CD4-positive, alpha-beta T cell treated with Interleukin-17A for 1 hour (primary cell): ENCODE measurements around the gene SNTG2.

Experiments
- DNase-seq: peaks from one replicate; pipeline ENCODE4 v3.0.0-alpha.2; 2020

The SNTG2 gene

DNA sequence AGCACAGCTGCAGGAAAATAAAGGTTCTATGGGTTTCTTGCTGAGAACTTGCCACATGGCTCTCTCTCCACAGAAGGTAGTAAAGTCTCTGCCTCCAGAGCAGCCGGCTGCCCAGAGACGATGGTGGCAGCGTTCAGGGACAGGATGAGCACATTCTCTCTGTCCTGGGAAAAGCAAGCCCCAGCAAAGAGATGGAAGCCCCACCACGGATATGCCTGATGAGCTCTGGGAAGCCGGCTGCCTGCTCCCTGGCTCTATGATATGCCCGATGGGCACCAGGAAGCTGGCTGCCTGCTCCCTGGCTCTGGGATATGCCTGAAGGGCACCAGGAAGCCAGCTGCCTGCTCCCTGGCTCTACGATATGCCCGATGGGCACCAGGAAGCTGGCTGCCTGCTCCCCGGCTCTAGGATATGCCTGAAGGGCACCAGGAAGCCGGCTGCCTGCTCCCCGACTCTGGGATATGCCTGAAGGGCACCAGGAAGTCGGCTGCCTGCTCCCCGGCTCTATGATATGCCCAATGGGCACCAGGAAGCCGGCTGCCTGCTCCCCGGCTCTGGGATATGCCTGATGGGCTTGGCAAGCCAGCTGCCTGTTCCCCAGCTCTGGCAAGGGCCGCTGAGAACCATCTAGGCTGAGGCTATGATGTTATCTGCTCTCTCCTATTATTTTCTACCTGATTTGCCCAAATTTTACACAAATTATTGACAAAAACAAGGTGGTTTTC lies 21.5 kb upstream of the SNTG2 start:
- DNase-seq = no peak

DNA sequence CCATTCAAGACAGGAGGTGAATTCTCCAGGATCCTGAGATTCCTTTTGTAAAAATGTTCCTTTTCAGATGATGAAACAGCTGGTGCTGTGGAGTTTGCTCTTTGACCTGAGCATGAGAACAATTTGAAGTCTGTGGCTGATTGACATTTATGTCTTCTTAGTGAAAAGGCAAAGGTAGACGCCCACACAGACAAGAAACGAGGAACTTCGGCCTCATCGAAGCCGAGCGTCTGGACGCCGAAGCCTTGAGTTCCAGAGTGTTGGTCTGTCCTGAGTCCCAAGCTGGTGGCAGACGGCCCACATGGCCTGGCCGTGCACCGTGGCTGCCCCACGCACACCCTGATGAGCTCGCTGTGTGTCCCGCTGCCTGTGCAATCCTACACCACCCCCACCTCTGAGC lies 20.7 kb upstream of the SNTG2 start:
- no peak for DNase-seq

DNA sequence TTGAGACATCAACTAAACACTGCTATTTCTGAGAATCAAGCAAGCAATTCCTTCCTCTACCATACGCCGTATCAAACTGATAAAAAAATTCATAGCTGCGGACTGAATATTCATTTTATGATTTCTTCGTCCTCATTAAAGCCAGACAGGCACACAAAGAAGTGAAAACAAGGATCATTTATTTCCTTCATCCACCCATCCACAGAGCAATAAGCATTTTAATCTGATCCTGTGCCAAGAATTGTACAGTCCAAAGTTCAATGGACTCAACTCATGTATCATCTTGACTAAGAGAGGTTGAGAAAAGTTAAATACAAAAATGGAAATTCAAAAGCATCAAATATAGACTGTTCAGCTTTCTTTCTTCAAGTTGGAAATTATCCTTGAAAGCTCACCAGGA lies 19.7 kb upstream of the SNTG2 start:
- DNase-seq = no peak

DNA sequence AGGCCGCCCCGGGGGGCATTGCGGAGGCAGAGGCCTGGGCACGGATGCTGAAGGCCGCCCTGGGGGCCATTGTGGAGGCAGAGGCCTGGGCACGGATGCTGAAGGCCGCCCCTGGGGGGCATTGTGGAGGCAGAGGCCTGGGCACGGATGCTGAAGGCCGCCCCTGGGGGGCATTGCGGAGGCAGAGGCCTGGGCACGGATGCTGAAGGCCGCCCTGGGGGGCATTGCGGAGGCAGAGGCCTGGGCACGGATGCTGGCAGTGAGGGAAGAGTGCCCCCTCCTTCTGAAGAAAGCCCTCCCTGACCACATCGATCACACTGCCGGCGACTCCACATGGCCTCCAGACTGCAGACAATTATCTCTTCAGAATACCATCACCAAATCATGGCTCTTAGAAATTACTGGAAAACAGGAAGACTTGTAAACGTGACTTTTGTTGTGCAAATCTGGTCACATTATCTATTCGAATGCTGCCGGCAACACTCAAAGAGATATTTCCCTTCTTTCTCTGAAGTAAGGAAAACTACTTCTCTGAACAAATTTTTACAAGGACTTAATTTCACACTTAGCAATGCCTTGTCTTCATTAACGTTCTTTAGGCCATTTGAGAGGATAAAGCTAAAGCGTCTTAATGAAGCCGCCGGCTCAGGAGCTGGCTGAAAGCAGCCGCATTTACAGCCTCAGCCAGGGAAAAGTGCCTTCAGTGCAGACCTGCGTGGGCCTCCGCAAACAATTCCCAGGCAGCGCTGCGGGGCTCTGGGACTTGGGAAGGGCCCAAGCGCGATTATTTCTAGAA lies 18.1 kb upstream of the SNTG2 start:
- no peak for DNase-seq

DNA sequence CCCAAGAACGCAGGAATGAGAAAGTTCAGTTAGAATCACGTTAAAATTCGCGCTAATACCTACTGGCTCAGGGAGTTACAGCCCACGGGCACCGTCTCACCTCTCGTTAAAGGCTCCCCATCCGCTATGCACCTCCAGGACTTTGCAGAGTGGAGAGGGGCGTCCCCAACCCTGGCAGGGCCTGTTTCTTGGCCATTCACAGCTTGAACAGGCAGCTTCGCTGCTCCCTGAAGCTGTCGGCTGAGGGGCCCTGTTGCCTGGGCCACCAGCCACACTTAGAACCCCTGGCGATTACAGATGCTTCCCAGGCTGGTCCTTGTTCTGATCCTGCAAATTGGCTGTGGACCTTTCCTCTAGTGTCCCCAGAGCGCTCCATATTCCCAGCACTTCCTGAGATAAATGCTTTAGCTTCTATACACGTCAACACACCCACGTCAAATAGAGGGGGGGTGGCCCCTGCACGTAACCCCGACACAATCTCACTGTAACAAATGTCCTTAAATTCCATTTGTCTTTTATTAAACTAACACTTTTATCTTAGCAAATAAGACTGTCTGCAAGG lies 16.8 kb upstream of the SNTG2 start:
- no peak for DNase-seq

DNA sequence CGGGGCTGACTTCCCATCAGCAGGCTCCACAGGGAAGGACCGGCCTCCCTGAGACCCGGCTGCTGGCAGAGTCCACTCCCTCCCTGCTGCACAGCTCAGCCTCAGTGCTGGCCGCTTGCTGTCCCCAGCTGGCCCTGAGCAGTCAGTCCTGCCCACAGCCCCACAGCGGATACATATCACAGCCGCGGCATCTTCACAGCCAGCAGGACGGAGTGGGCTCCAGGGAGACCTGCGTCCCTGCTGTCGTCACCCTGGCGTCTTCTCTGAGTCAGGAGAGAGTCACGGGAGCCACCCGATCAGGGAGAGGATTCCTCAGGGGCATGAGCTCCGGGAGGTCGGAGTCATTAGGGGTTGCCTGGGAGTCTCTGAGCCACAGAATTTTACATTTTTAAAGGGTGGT lies 13.1 kb upstream of the SNTG2 start:
- DNase-seq = no peak

DNA sequence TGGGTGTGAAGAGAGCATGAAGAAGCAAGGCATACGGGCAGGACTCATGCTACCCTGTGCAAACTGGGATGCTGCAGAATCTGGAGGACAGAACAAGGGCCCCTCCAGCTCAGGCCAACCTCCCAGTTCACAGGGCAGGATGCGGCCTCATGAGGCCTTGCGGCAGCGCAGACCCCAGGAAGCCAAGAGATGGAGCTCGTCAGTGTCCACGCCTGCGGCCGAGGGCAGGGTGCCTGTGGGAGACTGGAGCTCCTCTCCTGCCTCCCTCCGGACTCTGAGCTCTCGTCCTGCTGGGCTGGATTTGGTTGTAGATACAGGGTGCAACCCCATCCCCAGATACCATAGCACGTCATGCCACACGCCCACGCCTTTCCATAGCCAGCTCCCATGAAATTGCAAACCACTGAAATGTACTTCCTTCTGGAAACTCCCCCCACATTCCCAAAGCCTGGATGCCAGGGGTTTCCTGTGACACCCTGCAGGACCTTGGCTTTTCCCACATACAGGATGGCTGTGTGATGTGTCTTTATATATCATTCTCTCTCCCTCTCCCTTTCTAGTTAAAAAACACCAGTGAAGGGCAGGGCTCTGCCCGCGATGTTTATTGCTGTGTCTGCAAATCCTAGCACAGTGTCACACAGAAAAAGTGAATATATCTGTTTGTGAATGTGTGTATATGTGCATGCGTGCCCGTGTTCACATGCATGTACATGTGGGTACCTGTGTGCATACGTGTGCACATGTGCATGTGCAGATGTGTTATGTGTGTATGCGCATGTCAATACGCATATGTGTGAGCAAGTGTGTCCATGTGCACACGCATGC lies 12.3 kb upstream of the SNTG2 start:
- DNase-seq = no peak

DNA sequence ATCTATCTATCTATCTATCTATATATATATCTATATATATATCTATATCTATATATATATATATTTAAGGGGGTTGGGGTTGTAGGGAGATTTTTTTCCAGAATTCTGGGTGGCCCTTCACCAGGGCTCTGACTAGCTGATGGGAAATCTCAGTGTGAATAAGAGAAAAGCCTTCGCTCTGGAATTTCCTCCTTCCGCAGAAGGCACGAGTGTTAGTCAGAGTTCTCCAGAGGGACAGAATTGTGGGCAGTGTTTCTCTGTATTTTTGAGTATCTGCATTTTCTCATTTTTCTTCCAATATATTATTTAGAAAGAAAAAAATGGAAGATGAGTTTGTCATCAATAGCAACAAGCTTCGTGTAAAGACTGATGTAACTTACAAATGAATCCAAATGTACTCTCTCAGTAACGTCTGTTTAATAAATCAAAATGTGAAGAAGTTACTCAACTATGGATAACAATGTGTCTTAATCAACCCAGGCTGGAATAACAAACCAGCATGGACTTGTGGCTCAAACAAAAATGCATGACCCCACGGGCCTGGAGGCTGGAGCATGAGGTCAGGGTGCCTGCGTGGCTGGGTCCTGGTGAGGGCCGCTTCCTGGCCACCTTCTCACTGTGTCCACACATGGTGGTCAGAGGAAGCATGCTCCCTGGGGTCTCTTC lies 10.6 kb upstream of the SNTG2 start:
- no peak for DNase-seq

DNA sequence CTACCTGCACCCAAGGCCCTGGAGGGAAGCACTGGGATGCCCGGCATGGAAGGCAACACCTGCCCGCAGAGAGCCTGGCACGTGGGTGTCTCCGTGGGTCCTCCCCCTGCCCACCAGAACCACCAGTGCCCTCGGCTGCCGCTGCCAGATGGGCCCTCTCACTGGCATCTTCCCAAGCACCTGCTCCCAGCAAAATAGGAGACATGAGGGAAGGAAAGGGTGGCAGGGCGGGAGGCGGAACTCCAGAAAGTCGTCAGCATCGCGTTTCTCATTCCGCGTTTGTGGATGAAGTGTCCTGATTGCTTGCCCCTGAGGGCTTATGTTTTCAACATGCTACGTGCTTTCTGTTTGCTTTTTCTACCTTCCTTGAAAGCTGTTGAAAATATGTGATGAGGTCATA lies 8.8 kb upstream of the SNTG2 start:
- DNase-seq = no peak

DNA sequence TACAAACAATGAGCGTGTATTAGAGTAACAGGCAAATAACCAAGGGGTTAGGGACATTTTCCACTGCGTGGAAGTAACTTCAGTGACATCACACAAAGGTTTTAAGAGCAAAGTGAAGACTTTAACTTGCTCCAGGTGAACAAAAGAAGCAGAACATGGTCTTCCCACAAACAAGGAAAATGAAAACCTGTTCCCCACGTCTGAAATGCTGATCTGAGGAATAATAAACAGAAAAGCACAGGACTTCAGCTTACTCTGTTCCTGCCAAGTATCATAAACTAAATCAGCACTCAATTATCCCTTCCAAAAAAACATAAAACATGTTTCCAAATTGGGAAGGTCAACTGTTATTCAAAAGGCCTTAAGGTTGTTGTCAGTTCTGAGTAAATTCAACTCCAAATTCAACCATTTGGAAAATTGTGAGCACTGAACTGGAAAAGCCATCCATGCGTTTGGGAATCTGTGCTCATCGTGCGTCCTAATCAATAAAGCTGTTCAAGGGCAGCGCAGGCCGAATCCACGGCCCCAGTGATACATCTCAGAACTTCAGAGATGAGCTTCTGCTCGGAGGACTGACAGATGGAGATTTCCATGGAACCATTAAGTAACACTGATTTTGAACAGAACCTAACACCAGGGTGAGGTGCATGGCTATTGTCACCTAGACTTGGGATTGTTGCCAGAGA lies 7.7 kb upstream of the SNTG2 start:
- no peak for DNase-seq

DNA sequence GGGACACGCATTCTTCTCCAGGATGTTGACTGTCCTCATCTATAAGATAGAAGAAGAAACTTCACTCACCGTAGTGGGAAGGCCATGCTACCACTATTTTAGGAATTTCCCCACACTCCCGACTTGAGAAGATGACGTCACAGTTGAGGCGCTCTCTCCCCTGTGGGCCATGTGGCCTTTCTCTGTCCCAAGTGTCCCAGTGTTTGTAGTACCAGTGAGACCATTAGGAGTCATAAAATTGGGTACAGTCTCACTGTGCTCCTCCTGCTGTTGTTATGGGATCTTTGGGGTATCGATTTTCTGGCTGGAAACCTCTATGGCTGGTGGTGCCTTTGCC lies 7.2 kb upstream of the SNTG2 start:
- DNase-seq = no peak

DNA sequence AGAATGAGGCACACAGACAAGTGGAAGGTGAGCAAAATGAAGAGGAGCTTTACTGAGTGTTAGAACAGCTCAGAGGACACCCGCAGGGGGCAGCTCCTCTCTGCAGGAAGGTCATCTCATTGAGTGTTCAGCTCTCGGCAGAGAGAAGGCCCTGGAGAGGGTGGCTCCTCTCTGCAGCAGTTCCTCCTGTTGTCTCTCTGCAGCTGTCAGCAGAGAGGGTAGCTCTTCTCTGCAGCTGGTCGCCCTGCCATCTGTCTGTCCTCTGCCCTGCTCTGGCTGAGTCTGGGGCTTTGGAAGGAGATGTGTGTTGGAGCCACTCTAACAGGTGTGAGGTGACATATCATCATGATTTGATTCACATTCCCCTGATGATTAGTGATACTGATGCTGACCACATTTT lies 6.8 kb upstream of the SNTG2 start:
- no peak for DNase-seq

DNA sequence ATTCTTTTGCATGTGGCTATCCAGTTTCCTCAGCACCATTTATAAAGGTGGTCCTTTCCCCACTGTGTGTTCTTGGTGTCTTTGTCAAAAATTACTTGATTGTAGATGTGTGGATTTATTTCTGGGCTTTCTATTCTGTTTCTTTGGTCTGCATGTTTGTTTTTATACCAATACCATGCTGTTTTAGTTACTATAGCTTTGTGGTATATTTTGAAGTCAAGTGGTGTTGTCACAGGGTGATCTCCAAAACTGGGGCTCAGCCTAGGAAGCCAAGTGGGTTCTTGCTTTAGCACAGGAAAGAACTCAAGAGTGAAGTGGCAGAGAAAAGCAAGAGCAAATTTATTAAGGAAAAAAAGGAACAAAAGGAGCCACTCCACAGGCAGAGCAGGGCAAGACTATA lies 6.0 kb upstream of the SNTG2 start:
- DNase-seq = no peak

DNA sequence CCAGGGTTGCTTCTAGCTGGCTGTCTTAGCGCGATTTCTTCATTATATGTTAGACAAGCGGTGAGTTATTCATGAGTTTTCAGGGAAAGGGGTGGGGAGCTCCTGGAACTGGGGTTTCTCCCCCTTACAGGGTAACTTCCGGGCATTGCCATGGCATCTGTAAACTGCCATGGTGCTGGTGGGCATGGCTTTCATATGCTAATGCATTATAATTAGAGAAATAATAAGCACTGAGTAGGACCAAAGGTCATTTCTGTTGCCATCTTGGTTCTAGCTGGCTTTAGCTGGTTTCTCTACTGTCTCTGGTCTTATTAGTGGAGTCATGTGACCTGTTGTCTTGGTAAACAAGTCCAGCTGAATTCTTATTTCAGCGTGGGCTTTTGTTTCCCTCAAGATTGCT lies 5.5 kb upstream of the SNTG2 start:
- no peak for DNase-seq

DNA sequence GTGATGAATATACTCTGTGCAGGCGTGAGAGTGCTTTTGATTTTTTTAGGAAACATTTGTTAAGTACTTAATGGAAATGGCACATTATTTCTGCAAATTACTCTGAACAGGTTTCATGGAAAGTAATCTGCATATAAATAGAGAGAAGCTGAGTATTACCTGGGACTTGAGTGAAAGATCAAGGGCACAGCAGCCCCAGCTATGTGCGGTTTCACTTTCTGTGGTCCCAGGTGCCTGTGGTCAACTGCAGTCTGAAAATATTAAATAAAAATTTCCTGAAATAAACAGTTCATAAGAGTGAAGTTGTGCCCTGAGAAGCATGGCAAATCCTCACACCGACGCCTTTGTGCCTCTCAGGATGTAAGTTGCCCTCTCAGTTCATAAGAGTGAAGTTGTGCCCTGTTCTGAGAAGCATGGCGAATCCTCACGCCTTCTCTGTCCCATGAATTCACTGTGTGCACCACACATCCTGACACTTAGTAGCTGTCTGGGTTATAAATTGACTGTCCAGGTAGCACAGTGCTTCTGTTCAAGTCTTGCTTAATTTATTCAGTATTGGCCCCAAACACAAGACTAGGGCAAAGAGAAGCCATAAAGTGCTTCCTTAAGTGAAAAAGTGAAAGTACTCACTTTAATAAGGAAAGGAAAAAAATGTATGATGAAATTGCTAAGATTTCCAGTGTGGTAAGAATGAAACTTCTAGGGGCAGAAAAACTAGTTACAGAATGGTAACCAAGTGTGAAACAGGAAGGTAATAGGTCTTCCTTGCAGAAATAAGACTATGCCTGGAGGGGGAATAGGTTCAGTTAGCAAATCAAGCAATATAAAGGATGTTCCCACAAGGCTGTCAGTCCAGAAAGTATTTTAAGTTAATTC lies 4.3 kb upstream of the SNTG2 start:
- DNase-seq = peak; percentile 4

DNA sequence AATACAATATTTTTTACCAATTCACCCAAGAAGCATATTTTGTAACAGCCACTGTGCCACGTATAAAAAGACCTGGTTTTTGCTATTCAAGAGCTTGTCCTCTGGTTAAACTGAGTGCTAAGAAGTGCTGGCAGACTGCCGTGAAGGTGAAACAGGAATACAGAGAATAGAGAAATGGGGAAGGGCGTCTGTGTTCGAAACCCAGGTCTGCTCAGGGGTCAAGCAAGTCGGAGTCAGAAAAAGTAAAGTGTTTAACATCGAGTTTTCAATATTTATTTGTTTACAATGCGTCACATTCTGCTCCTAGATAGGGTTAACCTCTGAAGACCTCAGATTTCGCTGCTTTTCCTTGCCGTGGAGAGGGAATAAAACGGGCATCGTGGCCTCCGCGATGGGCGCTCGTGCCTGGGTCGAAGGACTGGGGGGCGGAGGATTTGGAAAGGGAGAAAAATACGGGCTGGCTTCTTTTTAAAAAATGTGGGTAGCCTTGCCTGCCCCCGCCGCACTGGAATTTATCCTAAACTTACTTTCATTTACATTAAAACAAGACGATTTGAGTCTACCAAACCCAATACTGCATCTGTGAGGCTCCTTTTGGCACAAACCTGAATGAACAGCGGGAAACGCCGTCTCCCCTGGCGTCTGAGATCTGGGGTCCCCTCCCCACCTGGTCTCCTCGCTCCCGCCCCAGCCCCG lies 1.1 kb upstream of the SNTG2 start:
- DNase-seq = no peak

DNA sequence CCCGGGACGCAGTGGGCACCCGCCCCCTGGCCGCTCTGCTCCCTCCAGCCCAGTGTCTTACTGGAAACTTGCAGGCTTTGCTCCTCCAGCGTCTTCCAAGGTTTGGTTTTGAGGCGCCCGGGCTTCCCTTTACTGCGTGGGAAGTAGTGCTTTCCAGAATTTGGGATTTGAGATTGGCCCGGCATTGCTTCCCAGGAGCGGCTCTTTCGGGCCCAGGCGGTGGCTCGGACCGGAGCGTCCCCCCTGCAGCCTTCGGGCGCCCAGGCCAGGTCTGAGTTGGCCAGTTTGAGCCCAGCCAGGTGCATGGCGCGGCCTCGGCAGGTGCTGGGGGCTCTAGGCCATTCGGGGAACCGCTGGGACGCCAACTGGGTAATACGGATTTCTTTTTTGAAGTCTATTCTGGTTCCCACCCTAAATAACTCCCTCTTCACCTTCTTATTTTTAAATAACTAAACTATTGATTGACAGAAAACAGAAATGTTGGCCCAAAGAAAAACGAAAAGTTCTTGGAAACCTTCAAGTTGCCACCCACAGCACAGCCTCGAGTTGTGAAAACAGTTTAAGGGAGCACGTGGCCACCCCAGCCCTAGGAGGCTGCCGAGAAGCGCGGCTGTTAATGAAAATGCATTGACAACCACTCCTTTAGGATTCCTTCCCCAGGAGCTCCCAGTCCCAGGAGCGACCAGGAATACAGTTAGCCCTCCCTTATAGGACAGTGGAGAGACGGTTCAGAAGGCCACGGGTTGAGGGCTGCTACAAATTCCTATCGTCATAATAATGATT lies 766 bp downstream of the SNTG2 start:
- no peak for DNase-seq

DNA sequence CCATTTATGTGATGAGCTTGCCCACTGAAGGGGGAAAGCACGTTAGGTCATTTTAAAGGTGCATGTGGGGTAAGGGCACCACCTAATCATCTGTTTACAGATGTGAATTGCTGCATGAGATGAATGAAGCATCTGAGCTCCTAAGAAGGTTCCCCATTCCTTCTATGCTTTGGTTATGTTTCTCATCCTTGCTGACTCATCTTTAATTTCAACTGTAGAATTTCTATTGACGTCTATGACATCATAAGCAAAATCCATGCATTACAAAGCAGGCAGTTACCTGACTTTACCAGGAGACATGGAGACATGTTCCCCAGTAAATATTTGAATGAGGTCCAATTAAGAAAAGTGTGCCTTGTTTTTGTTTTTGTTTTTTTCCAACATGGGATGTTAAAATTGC lies 2.8 kb downstream of the SNTG2 start:
- DNase-seq = no peak

DNA sequence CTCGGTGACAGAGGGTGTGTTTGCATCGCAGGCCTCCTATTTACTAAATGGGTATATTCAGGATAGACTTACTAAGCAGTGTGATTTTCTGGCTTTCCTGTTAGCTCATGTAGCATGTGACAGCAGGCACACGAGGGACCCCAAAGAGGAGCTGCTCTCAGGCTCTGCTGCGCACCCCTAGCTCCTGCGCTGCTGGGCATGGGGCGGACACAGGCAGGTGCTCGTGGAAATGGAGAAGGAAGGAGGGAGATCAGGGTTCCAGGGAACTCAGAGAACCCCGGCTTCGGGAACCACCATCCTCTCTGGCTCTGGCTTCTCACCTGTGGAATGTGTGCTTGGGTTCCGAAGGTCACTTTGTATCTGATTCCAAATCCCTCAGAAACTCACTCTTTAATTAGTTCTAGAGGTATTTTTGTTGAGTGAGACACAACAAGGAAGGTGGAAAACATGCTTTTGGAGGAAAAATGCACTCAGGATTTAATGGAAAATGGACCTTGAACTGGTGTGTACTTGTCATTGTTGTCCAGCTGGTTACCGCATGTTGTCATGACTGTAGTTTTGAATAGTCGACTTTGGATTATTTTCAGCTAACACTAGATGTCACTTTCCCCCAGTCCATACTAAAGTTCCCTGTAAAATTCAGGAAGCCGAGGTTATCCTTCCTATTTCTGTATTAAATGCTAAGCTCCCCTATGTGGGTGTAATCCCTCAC lies 3.5 kb downstream of the SNTG2 start:
- DNase-seq = no peak
